ENCODE data around the gene AGBL4. TPM values are rescaled to one million over a fixed set of nuclear protein-coding genes. Genes with fewer than 3 reads are reported as not detected.

Gene AGBL4
- total RNA-seq, 4 donors from 2014 or later = not detected

- DNase-seq = no peak
- in situ Hi-C loops (cut with MboI; ENCODE audit: low sequenced_read_pairs in 4 of 4) = no loop called here
- H3K36me3 ChIP-seq = no peaks in the 10 kb centered on the region
- no peak overlapping the region for H3K27ac ChIP-seq
- no peaks in the 10 kb centered on the region for H3K27me3 ChIP-seq
- no peaks in the 10 kb centered on the region for H3K4me1 ChIP-seq
- TF ChIP-seq CTCF (IDR thresholded peaks at IDR 0.05 in 4 of 5, conservative IDR thresholded peaks at IDR 0.05 in 1 of 5) (no peak), POLR2A (IDR thresholded peaks at IDR 0.05) (no peak)
- ATAC-seq = no peak
- no peak overlapping the region for H3K4me3 ChIP-seq
- intact Hi-C loops (cut with DNase I; ENCODE audit: low total_unique reads) = no loop called here
- H3K9me3 ChIP-seq = no peaks in the 10 kb centered on the region
Measured at GRCh38 chr1:49185450-49185980, 838.2 kb downstream of the AGBL4 start.

- no peak overlapping the region for H3K27ac ChIP-seq
- TF ChIP-seq CTCF (IDR thresholded peaks at IDR 0.05 in 4 of 5, conservative IDR thresholded peaks at IDR 0.05 in 1 of 5) (no peak), POLR2A (IDR thresholded peaks at IDR 0.05) (no peak)
- in situ Hi-C loops (cut with MboI; ENCODE audit: low sequenced_read_pairs in 4 of 4) (no loop called here), intact Hi-C loops (cut with DNase I; ENCODE audit: low total_unique reads) (no loop called here)
- H3K4me3 ChIP-seq = no peak overlapping the region
- H3K9me3 ChIP-seq = no peaks in the 10 kb centered on the region
- H3K4me1 ChIP-seq = no peaks in the 10 kb centered on the region
- H3K27me3 ChIP-seq = no peaks in the 10 kb centered on the region
- no peaks in the 10 kb centered on the region for H3K36me3 ChIP-seq
- ATAC-seq (no peak), DNase-seq (no peak)
Measured at GRCh38 chr1:49183489-49183888, 840.3 kb downstream of the AGBL4 start.

- ATAC-seq (no peak), DNase-seq (no peak)
- Histone ChIP-seq H3K27me3 (no peaks in the 10 kb centered on the region), H3K36me3 (no peaks in the 10 kb centered on the region), H3K4me3 (no peak overlapping the region), H3K4me1 (no peaks in the 10 kb centered on the region), H3K9me3 (no peaks in the 10 kb centered on the region), H3K27ac (no peak overlapping the region)
- intact Hi-C loops (cut with DNase I; ENCODE audit: low total_unique reads) = no loop called here
- in situ Hi-C loops (cut with MboI; ENCODE audit: low sequenced_read_pairs in 4 of 4) = no loop called here
- TF ChIP-seq CTCF (IDR thresholded peaks at IDR 0.05 in 4 of 5, conservative IDR thresholded peaks at IDR 0.05 in 1 of 5) (no peak), POLR2A (IDR thresholded peaks at IDR 0.05) (no peak)
Measured at GRCh38 chr1:49181033-49181432, 842.7 kb downstream of the AGBL4 start.

GRCh38 chr1:49171941-49172593 is 851.7 kb downstream of the AGBL4 start:
- no peaks in the 10 kb centered on the region for H3K36me3 ChIP-seq
- H3K9me3 ChIP-seq = no peaks in the 10 kb centered on the region
- TF ChIP-seq CTCF (IDR thresholded peaks at IDR 0.05 in 4 of 5, conservative IDR thresholded peaks at IDR 0.05 in 1 of 5) = no peak
- intact Hi-C loops (cut with DNase I; ENCODE audit: low total_unique reads) = no loop called here
- H3K27me3 ChIP-seq = no peaks in the 10 kb centered on the region
- in situ Hi-C loops (cut with MboI; ENCODE audit: low sequenced_read_pairs in 4 of 4) = no loop called here
- no peaks in the 10 kb centered on the region for H3K4me1 ChIP-seq
- no peak for DNase-seq
- ATAC-seq = no peak
- H3K27ac ChIP-seq = no peak overlapping the region
- H3K4me3 ChIP-seq = no peak overlapping the region

GRCh38 chr1:49166031-49166430 is 857.7 kb downstream of the AGBL4 start:
- in situ Hi-C loops (cut with MboI; ENCODE audit: low sequenced_read_pairs in 4 of 4) = no loop called here
- ATAC-seq (no peak), DNase-seq (no peak)
- Histone ChIP-seq H3K4me3 (no peak overlapping the region), H3K36me3 (no peaks in the 10 kb centered on the region), H3K9me3 (no peaks in the 10 kb centered on the region), H3K4me1 (no peaks in the 10 kb centered on the region), H3K27ac (no peak overlapping the region), H3K27me3 (no peaks in the 10 kb centered on the region)
- intact Hi-C loops (cut with DNase I; ENCODE audit: low total_unique reads) = no loop called here
- TF ChIP-seq CTCF (IDR thresholded peaks at IDR 0.05 in 4 of 5, conservative IDR thresholded peaks at IDR 0.05 in 1 of 5) (no peak), POLR2A (IDR thresholded peaks at IDR 0.05) (no peak)
